Mesothelial cell of epicardium (in vitro differentiated cells): ENCODE measurements around the gene ITPR2. TPM values are rescaled to one million over a fixed set of nuclear protein-coding genes. Genes with fewer than 3 reads are reported as not detected.
"Not testable (repeated sequence)": the region's sequence is repeated elsewhere in the genome, so short reads cannot be mapped to it uniquely, and the experiment has no call there.

Experiments used
- DNase-seq, 2 experiments: peaks; one replicate each; pipeline ENCODE4 v3.0.0; 2021; ENCODE audit warnings: low spot score in 2 of 2; ENCODE audit not compliant: unreplicated experiment in 2 of 2
- H3K27ac Mint-ChIP-seq: 2 replicates; pipeline ENCODE4 v1.8.0; 2021; ENCODE audit warnings: mixed read lengths
- H3K27me3 Mint-ChIP-seq: 2 replicates; pipeline ENCODE4 v1.8.0; 2021; ENCODE audit warnings: low read depth, mixed read lengths
- H3K36me3 Mint-ChIP-seq: 2 replicates; pipeline ENCODE4 v1.8.0; 2021; ENCODE audit warnings: mixed read lengths
- H3K4me1 Mint-ChIP-seq: 2 replicates; pipeline ENCODE4 v1.8.0; 2021; ENCODE audit warnings: mixed read lengths
- H3K4me3 Mint-ChIP-seq: 2 replicates; pipeline ENCODE4 v1.8.0; 2021; ENCODE audit warnings: mild to moderate bottlenecking, moderate library complexity, mixed read lengths
- H3K9me3 Mint-ChIP-seq: 2 replicates; pipeline ENCODE4 v1.8.0; 2021; ENCODE audit warnings: mixed read lengths
- total RNA-seq: library from RNA; stranded (reverse); gene quantifications from 3 replicates; pipeline ENCODE4 v1.2.1, GENCODE V29; 2021
- TF ChIP-seq, protein P1 (sequence below): fragments of 200-600 bp; sonication (generic); IDR thresholded peaks from one replicate; pipeline ENCODE4 v1.5.0; 2021; ENCODE audit warnings: antibody characterized with exemption; ENCODE audit not compliant: unreplicated experiment

ITPR2 gene
- total RNA-seq, 1 donor from 2014 or later: 62.3 TPM

DNA sequence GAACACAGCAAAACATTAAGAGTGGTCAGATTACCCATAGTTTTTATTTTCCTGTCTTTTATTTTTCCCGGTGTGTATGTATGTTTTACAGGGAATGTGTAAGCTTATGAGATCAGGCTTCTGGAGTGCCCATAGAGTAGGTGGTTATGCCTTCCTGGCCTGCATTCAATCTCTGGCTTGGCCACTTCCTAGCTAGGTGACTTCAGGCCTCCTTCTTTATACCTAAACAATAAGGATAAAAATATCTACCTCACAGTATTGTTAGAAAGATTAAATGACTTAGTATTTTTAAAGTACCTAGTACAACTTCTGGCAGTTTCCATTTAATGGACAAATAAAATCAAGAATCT is 42.4 kb downstream of the ITPR2 start:
- Mint-ChIP-seq H3K4me1 (peaks cover 38% of the 10 kb centered on the region), H3K36me3 (peaks cover 11% of the 10 kb centered on the region), H3K4me3 (no peak overlapping the region), H3K9me3 (no peaks in the 10 kb centered on the region), H3K27ac (peak overlapping the region; percentile 52), H3K27me3 (no peaks in the 10 kb centered on the region)
- no peak for DNase-seq
- TF ChIP-seq, protein P1, sequence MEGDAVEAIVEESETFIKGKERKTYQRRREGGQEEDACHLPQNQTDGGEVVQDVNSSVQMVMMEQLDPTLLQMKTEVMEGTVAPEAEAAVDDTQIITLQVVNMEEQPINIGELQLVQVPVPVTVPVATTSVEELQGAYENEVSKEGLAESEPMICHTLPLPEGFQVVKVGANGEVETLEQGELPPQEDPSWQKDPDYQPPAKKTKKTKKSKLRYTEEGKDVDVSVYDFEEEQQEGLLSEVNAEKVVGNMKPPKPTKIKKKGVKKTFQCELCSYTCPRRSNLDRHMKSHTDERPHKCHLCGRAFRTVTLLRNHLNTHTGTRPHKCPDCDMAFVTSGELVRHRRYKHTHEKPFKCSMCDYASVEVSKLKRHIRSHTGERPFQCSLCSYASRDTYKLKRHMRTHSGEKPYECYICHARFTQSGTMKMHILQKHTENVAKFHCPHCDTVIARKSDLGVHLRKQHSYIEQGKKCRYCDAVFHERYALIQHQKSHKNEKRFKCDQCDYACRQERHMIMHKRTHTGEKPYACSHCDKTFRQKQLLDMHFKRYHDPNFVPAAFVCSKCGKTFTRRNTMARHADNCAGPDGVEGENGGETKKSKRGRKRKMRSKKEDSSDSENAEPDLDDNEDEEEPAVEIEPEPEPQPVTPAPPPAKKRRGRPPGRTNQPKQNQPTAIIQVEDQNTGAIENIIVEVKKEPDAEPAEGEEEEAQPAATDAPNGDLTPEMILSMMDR: no peak

DNA sequence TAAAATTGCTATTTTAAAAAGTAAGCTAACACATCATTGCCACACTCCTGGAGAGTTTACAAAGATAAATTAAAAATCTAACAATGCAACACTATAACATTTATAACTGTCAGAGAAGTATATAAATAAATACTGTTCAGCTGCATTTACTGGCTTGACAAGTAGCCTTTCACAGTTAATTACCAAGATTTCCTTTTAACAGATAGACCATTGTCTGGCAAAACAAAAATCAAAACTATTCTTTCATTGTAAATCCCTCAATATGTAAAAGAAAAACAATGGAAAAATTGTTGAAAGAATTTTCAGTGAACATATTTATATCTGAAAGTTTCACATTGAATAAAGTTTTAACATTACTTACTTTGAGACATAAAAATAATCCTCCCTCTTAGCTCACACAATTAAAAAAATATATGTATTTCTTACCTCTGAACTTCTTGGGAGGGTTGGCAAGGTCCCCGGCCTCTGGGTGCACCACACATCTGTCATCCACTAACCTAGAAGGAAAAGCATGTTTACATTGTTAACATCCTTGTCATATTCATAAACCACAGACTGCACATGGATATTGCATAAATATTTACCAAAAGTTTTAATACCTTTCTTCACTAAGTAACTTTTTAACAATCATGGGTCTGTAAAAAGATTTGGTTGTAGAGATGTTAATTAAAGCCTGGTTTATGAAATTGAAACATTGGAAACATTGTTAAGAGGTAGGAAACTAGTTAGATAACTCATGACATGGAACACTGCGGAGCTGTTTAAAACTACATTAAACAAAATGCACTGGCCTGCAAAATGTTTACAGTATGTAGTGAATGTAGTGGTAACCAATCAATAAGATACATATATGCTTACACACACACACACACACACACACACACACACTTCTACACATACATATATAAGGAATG is 43.0 kb downstream of the ITPR2 start:
- TF ChIP-seq, protein P1: no peak
- H3K4me3 Mint-ChIP-seq: no peak overlapping the region
- H3K27ac Mint-ChIP-seq: peak overlapping the region; percentile 50
- H3K9me3 Mint-ChIP-seq: no peaks in the 10 kb centered on the region
- H3K4me1 Mint-ChIP-seq: peaks cover 38% of the 10 kb centered on the region
- DNase-seq: no peak
- no peaks in the 10 kb centered on the region for H3K27me3 Mint-ChIP-seq
- H3K36me3 Mint-ChIP-seq: peaks cover 11% of the 10 kb centered on the region

DNA sequence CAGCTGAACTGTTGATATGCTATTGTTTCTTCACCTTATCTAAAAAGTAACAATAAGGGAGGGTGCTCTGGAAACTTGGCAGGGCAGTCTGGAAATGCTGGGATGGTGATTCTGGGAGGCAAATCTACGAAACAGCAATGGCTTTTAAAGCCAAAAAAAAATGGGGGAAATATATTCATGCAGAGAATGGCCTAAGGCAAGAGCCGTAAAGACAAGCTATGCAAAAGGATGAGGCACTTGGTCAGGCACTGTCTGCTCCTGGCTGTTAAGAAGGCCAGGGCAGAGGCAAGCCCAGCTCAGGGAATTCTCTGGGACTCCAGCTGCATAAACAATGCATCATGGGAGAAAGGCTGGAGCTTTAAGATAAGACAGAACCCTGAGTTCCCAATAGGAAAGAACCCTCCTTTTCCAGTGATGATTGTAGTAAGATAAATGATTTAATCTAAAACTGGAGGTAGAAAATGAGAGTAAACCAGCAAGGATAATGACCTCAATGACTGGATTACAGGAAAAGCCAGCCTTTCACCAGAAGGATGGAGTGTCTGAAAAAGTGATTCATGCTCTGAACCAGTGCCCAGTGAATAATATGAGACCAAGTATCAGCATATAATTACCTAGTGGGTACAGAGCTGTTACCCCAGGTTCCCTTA is 46.0 kb downstream of the ITPR2 start:
- Mint-ChIP-seq H3K9me3 (peaks cover 19% of the 10 kb centered on the region), H3K4me3 (no peak overlapping the region), H3K36me3 (peaks cover 32% of the 10 kb centered on the region), H3K4me1 (peaks cover 34% of the 10 kb centered on the region), H3K27me3 (no peaks in the 10 kb centered on the region), H3K27ac (peak overlapping the region; percentile 81)
- DNase-seq: no peak
- TF ChIP-seq, protein P1: no peak

DNA sequence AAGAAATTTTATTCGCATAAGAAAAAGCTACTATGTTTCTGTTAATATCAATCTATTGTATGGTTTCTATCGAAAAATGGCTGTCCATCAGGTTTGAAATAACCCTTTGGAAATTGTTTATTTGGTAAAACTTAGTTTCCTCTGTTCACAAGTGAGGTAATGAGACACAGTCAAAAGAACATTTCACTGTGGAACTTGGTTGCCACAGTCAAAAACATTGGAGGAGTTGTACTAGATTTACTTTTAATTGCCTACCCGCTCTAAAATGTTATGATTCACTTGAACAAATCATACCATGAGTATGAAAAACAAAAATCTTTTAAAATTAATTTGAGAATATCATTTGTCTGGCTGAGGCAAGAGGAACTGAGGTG is 46.5 kb downstream of the ITPR2 start:
- peaks cover 35% of the 10 kb centered on the region for H3K36me3 Mint-ChIP-seq
- H3K27ac Mint-ChIP-seq: peak overlapping the region; percentile 81
- H3K4me3 Mint-ChIP-seq: no peak overlapping the region
- peaks cover 29% of the 10 kb centered on the region for H3K4me1 Mint-ChIP-seq
- TF ChIP-seq, protein P1: no peak
- DNase-seq: no peak
- H3K27me3 Mint-ChIP-seq: no peaks in the 10 kb centered on the region
- H3K9me3 Mint-ChIP-seq: peaks cover 22% of the 10 kb centered on the region

DNA sequence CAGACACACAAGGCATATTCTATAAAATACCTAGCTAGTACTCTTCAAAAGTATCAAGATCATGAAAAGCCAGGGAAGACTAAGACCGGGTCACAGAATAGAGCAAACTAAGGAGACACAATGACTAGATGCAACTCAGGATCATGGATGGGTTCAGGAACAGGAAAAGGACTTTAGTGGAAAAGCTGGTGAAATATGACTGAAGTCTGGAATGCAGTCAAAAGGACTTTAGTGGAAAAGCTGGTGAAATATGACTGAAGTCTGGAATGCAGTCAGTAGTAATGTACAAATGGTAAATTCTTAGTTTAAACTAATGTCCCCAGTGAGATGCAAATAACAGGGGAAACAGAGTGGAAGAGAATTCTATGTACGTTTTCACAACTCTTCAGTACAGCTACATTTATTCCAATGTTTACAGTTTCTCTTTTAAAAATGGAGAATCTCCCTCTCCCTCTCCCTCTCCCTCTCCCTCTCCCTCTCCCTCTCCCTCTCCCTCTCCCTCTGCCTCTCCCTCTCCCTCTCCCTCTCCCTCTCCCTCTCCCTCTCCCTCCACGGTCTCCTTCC is 49.1 kb downstream of the ITPR2 start:
- Mint-ChIP-seq H3K36me3 (peaks cover 56% of the 10 kb centered on the region), H3K9me3 (peaks cover 39% of the 10 kb centered on the region), H3K4me1 (peaks cover 12% of the 10 kb centered on the region)
- H3K27ac Mint-ChIP-seq, H3K4me3 Mint-ChIP-seq, H3K27me3 Mint-ChIP-seq, DNase-seq: not testable (repeated sequence)

DNA sequence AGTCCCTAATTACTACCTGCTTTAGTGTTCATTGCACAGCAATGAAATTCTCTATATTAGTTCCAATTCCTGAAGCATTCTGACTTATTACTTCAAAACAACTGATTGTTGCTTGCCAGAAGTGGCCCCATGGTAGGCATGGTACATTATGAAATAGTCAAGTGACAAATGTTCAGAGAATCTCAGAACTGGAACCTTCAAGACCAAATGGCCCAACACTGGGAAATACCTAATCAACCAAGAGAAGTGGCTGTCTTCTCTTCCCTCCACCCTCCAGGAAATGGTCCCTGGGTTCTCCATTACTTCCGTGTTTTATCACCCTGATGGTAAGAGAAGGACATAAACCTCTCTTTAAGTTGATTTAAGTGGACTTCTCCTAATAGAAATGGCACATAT is 49.9 kb downstream of the ITPR2 start:
- Mint-ChIP-seq H3K27me3 (no peaks in the 10 kb centered on the region), H3K27ac (peak overlapping the region; percentile 14), H3K4me1 (peaks cover 12% of the 10 kb centered on the region), H3K36me3 (peaks cover 57% of the 10 kb centered on the region), H3K9me3 (peaks cover 45% of the 10 kb centered on the region), H3K4me3 (no peak overlapping the region)
- no peak for DNase-seq
- TF ChIP-seq, protein P1: no peak
